Measurements from ENCODE around the gene ZBED1. TPM values are rescaled to one million over a fixed set of nuclear protein-coding genes. Genes with fewer than 3 reads are reported as not detected.
"Not testable (repeated sequence)": the region's sequence is repeated elsewhere in the genome, so short reads cannot be mapped to it uniquely, and the experiment has no call there.

Gene ZBED1
- total RNA-seq, 1 donor from 2014 or later: 39.8 TPM

DNA sequence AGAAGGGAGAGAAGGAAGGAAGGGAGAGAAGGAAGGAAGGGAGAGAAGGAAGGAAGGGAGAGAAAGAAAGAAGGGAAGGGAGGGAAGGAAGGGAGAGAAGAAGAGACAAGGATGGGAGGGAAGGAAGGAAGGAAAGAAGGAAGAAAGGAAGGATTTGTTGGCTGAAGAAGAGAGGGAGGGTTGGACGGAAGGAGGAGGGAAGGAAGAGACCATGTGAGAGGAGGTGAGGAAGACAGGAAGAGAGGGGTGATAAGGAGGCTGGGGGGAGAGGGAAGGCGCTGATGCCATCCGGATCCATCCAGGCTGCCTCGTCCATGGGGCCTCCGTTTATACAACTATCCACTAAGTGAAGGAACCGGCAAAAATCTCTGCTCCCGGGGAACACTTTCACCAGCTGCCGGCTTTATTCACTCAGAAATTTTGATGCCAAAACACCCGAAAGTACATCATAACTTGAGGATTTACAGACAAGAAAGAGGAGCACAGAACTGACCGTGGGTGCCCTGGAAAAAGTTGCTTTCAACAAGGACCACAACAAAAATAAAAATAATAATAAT lies 14.9 kb downstream of the ZBED1 start:
- H3K36me3 Mint-ChIP-seq (ENCODE audit: low read depth): peaks cover 14% of the 10 kb centered on the region
- peak overlapping the region; percentile 44 for H3K27ac Mint-ChIP-seq
- intact Hi-C loops (cut with micrococcal nuclease): no loop called here
- no peaks in the 10 kb centered on the region for H3K27me3 Mint-ChIP-seq (ENCODE audit: insufficient read depth)
- H3K4me1 Mint-ChIP-seq (ENCODE audit: low read depth): no peaks in the 10 kb centered on the region
- no peaks in the 10 kb centered on the region for H3K9me3 Mint-ChIP-seq
- DNase-seq (ENCODE audit: low spot score): no peak
- H3K4me3 Mint-ChIP-seq: no peak overlapping the region

DNA sequence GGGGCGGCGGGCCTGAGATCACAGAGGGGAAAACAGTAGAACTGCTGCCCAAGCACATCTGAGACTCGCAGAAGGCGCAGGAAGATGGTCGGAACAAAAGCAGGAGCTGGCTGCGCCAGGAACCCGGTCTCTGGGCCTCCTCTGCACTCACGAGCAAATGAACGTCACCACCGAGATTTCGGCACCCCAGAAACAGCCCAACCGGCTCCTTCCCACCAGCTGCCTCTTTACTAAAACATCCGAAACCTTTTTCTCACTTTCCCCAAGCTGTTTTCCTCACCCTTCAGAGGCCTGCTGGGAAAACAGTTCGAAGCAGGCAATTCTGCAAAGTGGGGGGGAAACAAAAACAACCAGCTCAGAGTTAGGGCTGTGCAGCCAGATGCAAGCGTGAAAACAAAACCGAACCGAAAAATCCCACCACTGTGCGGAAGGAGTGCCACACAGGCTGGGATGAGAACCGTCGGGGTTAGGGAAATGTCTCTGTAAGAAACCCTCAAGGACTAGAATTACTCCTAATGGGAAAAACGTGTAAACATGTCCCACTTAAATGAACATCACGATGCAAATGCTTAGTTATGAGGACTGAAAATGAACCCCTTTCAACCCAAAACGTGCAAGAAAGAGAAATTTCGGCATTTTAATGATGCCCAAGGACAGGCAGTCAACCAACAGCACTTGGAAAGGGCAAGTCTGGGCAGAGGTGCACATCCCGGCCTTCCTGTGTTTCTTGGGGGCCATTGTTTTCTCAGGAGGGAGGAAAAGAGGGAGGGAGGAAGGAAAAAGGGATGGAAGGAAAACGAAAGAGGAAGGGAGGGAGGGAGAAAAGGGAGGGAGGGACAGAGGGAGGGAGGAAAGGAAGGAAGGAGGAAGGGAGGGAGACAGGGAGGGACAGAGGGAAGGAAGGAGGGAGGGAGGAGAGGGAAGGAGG lies 15.8 kb downstream of the ZBED1 start:
- Mint-ChIP-seq H3K27me3 (ENCODE audit: insufficient read depth) (no peaks in the 10 kb centered on the region), H3K9me3 (peaks cover 4% of the 10 kb centered on the region), H3K4me1 (ENCODE audit: low read depth) (no peaks in the 10 kb centered on the region), H3K4me3 (no peak overlapping the region), H3K36me3 (ENCODE audit: low read depth) (peaks cover 15% of the 10 kb centered on the region), H3K27ac (no peak overlapping the region)
- intact Hi-C loops (cut with micrococcal nuclease): no loop called here
- no peak for DNase-seq (ENCODE audit: low spot score)

DNA sequence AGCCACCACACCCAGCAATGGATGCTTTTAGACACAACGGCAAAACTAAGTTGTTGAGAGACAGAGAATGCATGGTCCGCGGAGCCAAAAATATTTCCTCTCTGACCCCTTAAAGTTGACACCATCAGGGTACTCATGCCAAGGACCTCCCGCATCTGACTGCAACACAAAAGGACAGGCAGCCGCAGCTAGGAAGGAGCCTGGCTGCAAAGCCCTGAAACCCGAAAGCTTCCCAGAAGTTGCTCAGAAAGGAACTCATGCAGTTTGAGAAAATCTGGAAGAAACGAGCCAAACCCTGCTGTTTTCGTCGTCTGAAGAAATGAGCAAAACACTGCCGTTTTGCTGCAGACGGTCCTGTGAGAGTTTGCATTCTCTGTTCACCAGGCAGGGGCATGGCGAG lies 16.5 kb downstream of the ZBED1 start:
- H3K4me3 Mint-ChIP-seq: no peak overlapping the region
- no peaks in the 10 kb centered on the region for H3K27me3 Mint-ChIP-seq (ENCODE audit: insufficient read depth)
- DNase-seq (ENCODE audit: low spot score): no peak
- no peak overlapping the region for H3K27ac Mint-ChIP-seq
- peaks cover 18% of the 10 kb centered on the region for H3K36me3 Mint-ChIP-seq (ENCODE audit: low read depth)
- no peaks in the 10 kb centered on the region for H3K4me1 Mint-ChIP-seq (ENCODE audit: low read depth)
- peaks cover 9% of the 10 kb centered on the region for H3K9me3 Mint-ChIP-seq
- intact Hi-C loops (cut with micrococcal nuclease): no loop called here

DNA sequence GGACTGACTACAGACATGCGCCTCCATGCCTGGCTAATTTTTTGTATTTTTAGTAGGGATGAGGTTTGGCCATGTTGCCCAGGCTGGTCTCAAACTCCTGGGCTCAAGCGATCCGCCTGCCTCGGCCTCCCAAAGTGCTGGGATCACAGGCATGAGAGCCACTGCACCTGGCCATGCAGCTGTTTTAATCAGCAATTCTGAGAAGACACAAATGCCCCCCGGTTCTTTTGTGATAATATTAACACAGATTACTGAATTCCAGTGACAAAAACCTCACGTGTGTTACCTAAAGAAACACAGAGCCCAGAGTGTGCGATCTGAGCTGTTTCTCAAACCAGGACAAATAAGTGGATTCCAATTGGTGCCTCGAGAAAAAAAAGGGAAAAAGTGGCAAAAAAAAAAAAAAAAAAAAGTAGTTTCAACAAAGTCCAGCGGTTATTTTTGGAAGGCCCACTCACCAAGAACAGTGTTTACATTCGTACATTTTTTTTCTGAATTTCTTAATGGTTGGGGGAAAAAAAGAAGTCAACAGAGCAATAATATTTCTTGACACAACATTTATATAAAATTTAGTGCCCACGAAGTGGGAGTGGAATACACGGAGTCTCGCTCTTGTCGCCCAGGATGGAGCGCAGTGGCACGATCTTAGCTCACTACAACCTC lies 17.2 kb downstream of the ZBED1 start:
- intact Hi-C loops (cut with micrococcal nuclease): no loop called here
- H3K27ac Mint-ChIP-seq: peak overlapping the region; percentile 31
- peaks cover 15% of the 10 kb centered on the region for H3K36me3 Mint-ChIP-seq (ENCODE audit: low read depth)
- no peaks in the 10 kb centered on the region for H3K4me1 Mint-ChIP-seq (ENCODE audit: low read depth)
- no peak for DNase-seq (ENCODE audit: low spot score)
- H3K9me3 Mint-ChIP-seq: peaks cover 9% of the 10 kb centered on the region
- no peak overlapping the region for H3K4me3 Mint-ChIP-seq
- H3K27me3 Mint-ChIP-seq (ENCODE audit: insufficient read depth): no peaks in the 10 kb centered on the region

DNA sequence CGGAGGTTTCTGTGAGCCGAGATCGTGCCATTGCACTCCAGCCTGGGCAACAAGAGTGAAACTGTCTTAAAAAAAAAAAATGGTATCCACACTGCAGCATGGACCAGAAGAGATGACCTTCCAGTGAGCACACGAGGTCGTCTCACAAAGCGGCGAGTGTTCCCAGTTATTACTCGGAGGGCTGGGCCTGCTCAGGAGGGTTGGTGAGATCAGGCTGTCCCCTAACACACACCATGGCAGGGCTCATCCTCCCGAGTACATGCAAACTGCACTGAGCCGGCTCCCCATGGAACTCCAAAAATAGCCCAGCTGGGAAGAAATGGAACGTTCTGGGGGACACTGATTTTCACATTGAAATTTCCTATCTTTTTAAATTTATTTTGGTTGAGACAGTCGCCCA lies 19.2 kb downstream of the ZBED1 start:
- DNase-seq (ENCODE audit: low spot score); H3K27ac Mint-ChIP-seq; intact Hi-C loops (cut with micrococcal nuclease); H3K9me3 Mint-ChIP-seq; H3K4me3 Mint-ChIP-seq; H3K27me3 Mint-ChIP-seq (ENCODE audit: insufficient read depth); H3K4me1 Mint-ChIP-seq (ENCODE audit: low read depth): not testable (repeated sequence)
- peaks cover 11% of the 10 kb centered on the region for H3K36me3 Mint-ChIP-seq (ENCODE audit: low read depth)

DNA sequence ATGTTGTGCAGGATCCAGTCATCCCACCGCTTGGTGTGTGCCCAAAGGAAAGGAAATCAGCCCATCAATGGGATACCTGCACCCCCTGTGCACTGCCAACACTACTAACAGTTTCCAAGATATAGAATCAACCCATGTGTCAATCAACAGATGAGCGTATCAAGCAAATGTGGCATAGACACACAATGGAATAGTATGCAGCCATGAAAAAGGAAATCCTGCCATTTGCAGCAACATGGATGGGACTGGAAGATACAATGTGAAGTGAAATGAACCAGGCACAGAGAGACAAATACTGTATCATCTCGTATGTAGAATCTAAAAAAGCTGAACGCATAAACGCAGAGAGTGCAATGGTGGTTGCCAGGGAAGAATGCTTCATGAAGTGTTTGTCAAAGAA lies 20.8 kb downstream of the ZBED1 start:
- intact Hi-C loops (cut with micrococcal nuclease); H3K4me1 Mint-ChIP-seq (ENCODE audit: low read depth); DNase-seq (ENCODE audit: low spot score); H3K27me3 Mint-ChIP-seq (ENCODE audit: insufficient read depth); H3K36me3 Mint-ChIP-seq (ENCODE audit: low read depth); H3K9me3 Mint-ChIP-seq; H3K27ac Mint-ChIP-seq; H3K4me3 Mint-ChIP-seq: not testable (repeated sequence)

DNA sequence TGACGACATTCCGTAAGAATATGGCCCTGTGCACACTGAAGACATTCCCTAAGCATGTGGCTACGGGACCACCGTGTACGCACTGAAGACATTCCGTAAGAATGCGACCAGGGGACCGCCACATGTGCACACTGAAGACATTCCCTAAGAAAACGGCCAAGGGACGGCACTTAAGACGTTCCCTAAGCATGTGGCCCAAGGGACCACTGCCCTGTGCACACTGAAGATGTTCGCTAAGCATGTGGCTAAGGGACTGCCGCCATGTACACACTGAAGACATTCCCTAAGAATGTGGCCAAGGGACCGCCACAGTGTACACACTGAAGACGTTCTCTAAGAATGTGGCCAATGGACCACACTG lies 21.4 kb downstream of the ZBED1 start:
- Mint-ChIP-seq H3K36me3 (ENCODE audit: low read depth) (peaks cover 6% of the 10 kb centered on the region), H3K4me1 (ENCODE audit: low read depth) (peaks cover 4% of the 10 kb centered on the region), H3K27me3 (ENCODE audit: insufficient read depth) (no peaks in the 10 kb centered on the region), H3K4me3 (no peak overlapping the region), H3K9me3 (peaks cover 9% of the 10 kb centered on the region), H3K27ac (no peak overlapping the region)
- intact Hi-C loops (cut with micrococcal nuclease): no loop called here
- DNase-seq (ENCODE audit: low spot score): no peak

DNA sequence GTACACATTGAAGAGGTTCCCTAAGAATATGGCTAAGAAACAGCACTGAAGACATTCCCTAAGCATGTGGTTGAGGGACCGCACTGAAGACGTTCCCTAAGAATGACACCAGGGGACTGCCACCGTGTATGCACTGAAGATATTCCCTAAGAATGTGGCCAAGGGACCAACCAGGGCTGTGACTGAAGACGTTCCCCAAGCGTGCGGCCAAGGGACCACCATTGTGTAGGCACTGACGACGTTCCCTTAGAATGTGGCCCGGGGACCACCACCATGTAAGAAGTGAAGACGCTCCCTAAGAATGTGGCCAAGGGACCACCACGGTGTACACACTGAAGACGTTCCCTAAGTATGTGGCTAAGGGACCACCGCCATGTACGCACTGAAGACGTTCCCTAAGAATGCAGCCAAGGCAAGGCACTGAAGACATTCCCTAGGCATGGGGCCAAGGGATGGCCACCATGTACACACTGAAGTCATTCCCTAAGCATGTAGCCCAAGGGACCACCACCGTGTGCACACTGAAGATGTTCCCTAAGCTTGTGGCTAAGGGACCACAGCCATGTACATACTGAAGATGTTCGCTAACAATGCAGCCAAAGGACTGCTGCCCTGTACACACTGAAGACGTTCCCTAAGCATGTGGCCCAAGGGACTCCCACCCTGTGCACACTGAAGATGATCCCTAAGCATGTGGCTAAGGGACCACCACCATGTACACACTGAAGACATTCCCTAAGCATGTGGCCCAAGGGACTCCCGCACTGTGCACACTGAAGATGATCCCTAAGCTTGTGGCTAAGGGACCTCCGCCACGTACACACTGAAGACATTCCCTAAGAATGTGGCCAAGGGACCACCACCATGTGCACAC lies 22.0 kb downstream of the ZBED1 start:
- intact Hi-C loops (cut with micrococcal nuclease): no loop called here
- no peaks in the 10 kb centered on the region for H3K27me3 Mint-ChIP-seq (ENCODE audit: insufficient read depth)
- H3K4me3 Mint-ChIP-seq: no peak overlapping the region
- H3K9me3 Mint-ChIP-seq: peaks cover 9% of the 10 kb centered on the region
- no peak overlapping the region for H3K27ac Mint-ChIP-seq
- peaks cover 6% of the 10 kb centered on the region for H3K36me3 Mint-ChIP-seq (ENCODE audit: low read depth)
- H3K4me1 Mint-ChIP-seq (ENCODE audit: low read depth): peaks cover 4% of the 10 kb centered on the region
- DNase-seq (ENCODE audit: low spot score): no peak

DNA sequence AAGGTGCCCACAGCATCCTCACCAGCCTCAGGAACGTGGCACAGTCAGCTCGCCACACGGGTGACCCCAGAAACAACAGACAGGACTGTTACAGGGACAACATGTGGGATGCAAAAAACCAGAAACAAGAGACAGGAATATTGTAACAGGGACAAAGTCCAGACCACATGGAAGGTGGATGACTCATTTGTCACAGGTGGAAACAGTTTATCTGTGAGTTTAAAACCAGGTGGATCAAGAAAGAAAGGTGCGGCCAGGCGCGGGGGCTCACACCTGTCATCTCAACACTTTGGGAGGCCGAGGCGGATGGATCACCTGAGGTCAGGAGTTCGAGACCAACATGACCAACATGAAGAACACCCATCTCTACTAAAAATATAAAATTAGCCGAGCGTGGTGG lies 23.5 kb downstream of the ZBED1 start:
- H3K4me3 Mint-ChIP-seq; H3K27me3 Mint-ChIP-seq (ENCODE audit: insufficient read depth); DNase-seq (ENCODE audit: low spot score); H3K36me3 Mint-ChIP-seq (ENCODE audit: low read depth); H3K9me3 Mint-ChIP-seq; intact Hi-C loops (cut with micrococcal nuclease); H3K4me1 Mint-ChIP-seq (ENCODE audit: low read depth); H3K27ac Mint-ChIP-seq: not testable (repeated sequence)

DNA sequence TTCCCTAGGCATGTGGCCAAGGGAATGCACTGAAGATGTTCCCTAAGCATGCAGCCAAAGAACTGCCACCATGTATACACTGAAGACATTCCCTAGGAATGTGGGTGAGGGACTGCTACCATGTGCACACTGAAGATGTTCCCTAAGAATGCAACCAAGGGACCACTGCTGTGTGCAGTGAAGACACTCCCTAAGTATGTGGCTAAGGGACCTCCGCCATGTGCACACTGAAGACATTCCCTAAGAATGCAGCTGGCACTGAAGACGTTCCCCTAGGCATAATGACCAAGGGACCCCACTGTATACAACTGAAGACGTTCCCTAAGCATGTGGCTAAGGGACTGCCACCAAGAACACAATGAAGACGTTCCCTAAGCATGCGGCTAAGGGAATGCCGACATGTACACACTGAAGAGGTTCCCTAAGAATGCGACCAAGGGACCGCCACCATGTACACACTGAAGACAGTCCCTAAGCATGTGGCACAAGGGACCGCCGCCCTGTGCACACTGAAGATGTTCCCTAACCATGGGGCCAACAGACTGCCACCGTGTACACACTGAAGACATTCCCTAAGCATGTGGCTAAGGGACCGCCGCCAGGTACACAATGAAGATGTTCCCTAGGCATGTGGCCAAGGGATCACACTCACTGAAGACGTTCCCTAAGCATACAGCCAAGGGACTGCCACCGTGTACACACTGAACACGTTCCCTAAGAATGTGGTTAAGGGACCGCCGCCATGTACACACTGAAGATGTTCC lies 25.6 kb downstream of the ZBED1 start:
- Mint-ChIP-seq H3K9me3 (peaks cover 7% of the 10 kb centered on the region), H3K27ac (no peak overlapping the region), H3K27me3 (ENCODE audit: insufficient read depth) (no peaks in the 10 kb centered on the region), H3K4me3 (no peak overlapping the region), H3K4me1 (ENCODE audit: low read depth) (peaks cover 4% of the 10 kb centered on the region), H3K36me3 (ENCODE audit: low read depth) (peaks cover 6% of the 10 kb centered on the region)
- intact Hi-C loops (cut with micrococcal nuclease): no loop called here
- DNase-seq (ENCODE audit: low spot score): no peak

DNA sequence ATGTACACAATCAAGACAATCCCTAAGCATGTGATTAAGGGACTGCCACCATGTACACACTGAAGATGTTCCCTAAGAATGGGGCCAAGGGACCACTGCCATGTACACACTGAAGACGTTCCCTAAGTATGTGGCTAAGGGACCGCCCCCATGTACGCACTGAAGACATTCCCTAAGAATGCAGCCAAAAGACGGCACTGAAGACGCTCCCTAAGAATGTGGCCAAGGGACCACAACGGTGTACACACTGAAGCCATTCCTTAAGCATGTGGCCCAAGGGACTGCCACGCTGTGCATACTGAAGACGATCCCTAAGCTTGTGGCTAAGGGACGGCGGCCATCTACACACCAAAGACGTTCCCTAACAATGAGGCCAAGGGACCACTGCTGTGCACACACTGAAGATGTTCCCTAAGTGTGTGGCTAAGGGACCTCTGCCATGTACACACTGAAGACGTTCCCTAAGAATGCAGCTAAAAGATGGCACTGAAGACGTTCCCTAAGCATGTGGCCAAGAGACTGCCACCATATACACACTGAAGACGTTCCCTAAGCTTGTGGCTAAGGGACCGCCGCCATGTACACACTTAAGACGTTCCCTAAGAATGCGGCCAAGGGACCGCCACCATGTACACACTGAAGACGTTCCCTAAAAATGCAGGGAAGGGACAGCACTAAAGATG lies 26.4 kb downstream of the ZBED1 start:
- intact Hi-C loops (cut with micrococcal nuclease): no loop called here
- Mint-ChIP-seq H3K9me3 (peaks cover 5% of the 10 kb centered on the region), H3K27me3 (ENCODE audit: insufficient read depth) (no peaks in the 10 kb centered on the region), H3K36me3 (ENCODE audit: low read depth) (no peaks in the 10 kb centered on the region), H3K4me3 (no peak overlapping the region), H3K4me1 (ENCODE audit: low read depth) (peaks cover 4% of the 10 kb centered on the region), H3K27ac (no peak overlapping the region)
- DNase-seq (ENCODE audit: low spot score): no peak

DNA sequence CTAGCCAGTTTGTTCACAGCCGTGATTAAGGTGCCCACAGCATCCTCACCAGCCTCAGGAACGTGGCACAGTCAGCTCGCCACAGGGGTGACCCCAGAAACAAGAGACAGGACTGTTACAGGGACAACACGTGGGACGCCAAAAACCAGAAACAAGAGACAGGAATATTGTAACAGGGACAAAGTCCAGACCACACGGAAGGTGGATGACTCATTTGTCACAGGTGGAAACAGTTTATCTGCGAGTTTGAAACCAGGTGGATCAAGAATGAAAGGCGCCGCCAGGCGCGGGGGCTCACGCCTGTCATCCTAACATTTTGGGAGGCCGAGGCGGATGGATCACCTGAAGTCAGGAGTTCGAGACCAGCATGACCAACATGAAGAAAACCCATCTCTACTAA lies 27.7 kb downstream of the ZBED1 start:
- H3K9me3 Mint-ChIP-seq; H3K27ac Mint-ChIP-seq; intact Hi-C loops (cut with micrococcal nuclease); H3K4me1 Mint-ChIP-seq (ENCODE audit: low read depth); H3K36me3 Mint-ChIP-seq (ENCODE audit: low read depth); H3K27me3 Mint-ChIP-seq (ENCODE audit: insufficient read depth); DNase-seq (ENCODE audit: low spot score); H3K4me3 Mint-ChIP-seq: not testable (repeated sequence)
